Nephron progenitor cell (in vitro differentiated cells): ENCODE measurements around the gene TTLL12.
A peak's percentile ranks its signal among the peaks of the same experiment; 100 is the strongest.

Source experiments
- DNase-seq: peaks from one replicate; pipeline ENCODE4 v3.0.0; 2021
- H3K27ac Mint-ChIP-seq: 2 replicates; pipeline ENCODE4 v1.8.0; 2021; ENCODE audit warnings: mild to moderate bottlenecking, moderate library complexity, mixed read lengths
- H3K27me3 Mint-ChIP-seq: 2 replicates; pipeline ENCODE4 v1.8.0; 2021; ENCODE audit warnings: mild to moderate bottlenecking, low read depth, mixed read lengths; ENCODE audit not compliant: poor library complexity
- H3K36me3 Mint-ChIP-seq: 2 replicates; pipeline ENCODE4 v1.8.0; 2021; ENCODE audit warnings: low read depth, mixed read lengths
- H3K4me1 Mint-ChIP-seq: 2 replicates; pipeline ENCODE4 v1.8.0; 2021; ENCODE audit warnings: mixed read lengths
- H3K4me3 Mint-ChIP-seq: 2 replicates; pipeline ENCODE4 v1.8.0; 2021; ENCODE audit warnings: mild to moderate bottlenecking, moderate library complexity, mixed read lengths
- H3K9me3 Mint-ChIP-seq: 2 replicates; pipeline ENCODE4 v1.8.0; 2021; ENCODE audit warnings: mild to moderate bottlenecking, moderate library complexity, mixed read lengths
- CTCF ChIP-seq: fragments of 200-600 bp; sonication (generic); IDR thresholded peaks from 2 replicates; pipeline ENCODE4 v1.5.0; 2021; ENCODE audit warnings: antibody characterized with exemption

TTLL12 gene

GRCh38 chr22:43203471-43203981 lies 16.6 kb upstream of the TTLL12 start:
- peak; percentile 59 for DNase-seq
- H3K4me1 Mint-ChIP-seq = peaks cover 39% of the 10 kb centered on the region
- no peak for TF ChIP-seq CTCF

GRCh38 chr22:43202756-43203410 lies 15.9 kb upstream of the TTLL12 start:
- no peak overlapping the region for H3K4me3 Mint-ChIP-seq
- no peak for DNase-seq
- H3K4me1 Mint-ChIP-seq = peaks cover 39% of the 10 kb centered on the region
- no peaks in the 10 kb centered on the region for H3K9me3 Mint-ChIP-seq
- no peak overlapping the region for H3K27ac Mint-ChIP-seq
- peaks cover 16% of the 10 kb centered on the region for H3K27me3 Mint-ChIP-seq
- TF ChIP-seq CTCF = no peak
- H3K36me3 Mint-ChIP-seq = peaks cover 23% of the 10 kb centered on the region

More at GRCh38 chr22:43203471-43203981, 16.6 kb upstream of the TTLL12 start:
- Mint-ChIP-seq H3K4me3 (no peak overlapping the region), H3K27ac (no peak overlapping the region), H3K36me3 (peaks cover 23% of the 10 kb centered on the region), H3K27me3 (peaks cover 17% of the 10 kb centered on the region), H3K9me3 (no peaks in the 10 kb centered on the region)

- Mint-ChIP-seq H3K36me3 (peaks cover 23% of the 10 kb centered on the region), H3K4me3 (no peak overlapping the region), H3K9me3 (no peaks in the 10 kb centered on the region), H3K27ac (no peak overlapping the region), H3K4me1 (peaks cover 36% of the 10 kb centered on the region), H3K27me3 (peaks cover 14% of the 10 kb centered on the region)
- DNase-seq = no peak
- TF ChIP-seq CTCF = no peak
These were observed 15.4 kb upstream of the TTLL12 start for GRCh38 chr22:43202326-43202725.

- TF ChIP-seq CTCF = no peak
- H3K36me3 Mint-ChIP-seq = peaks cover 23% of the 10 kb centered on the region
- no peak for DNase-seq
- H3K4me3 Mint-ChIP-seq = no peak overlapping the region
- peaks cover 11% of the 10 kb centered on the region for H3K27me3 Mint-ChIP-seq
- no peaks in the 10 kb centered on the region for H3K9me3 Mint-ChIP-seq
- no peak overlapping the region for H3K27ac Mint-ChIP-seq
- H3K4me1 Mint-ChIP-seq = peaks cover 34% of the 10 kb centered on the region
These were observed 14.7 kb upstream of the TTLL12 start for GRCh38 chr22:43201486-43202219.

GRCh38 chr22:43200555-43200954 lies 13.6 kb upstream of the TTLL12 start:
- Mint-ChIP-seq H3K4me1 (peaks cover 29% of the 10 kb centered on the region), H3K9me3 (no peaks in the 10 kb centered on the region), H3K27me3 (peaks cover 9% of the 10 kb centered on the region), H3K36me3 (peaks cover 23% of the 10 kb centered on the region), H3K4me3 (no peak overlapping the region), H3K27ac (no peak overlapping the region)
- TF ChIP-seq CTCF = no peak
- DNase-seq = no peak
